Muscle of leg (tissue), 11 donors: ENCODE results near the gene B4GALNT3. TPM values are rescaled to one million over a fixed set of nuclear protein-coding genes. Genes with fewer than 3 reads are reported as not detected.

Source experiments
- DNase-seq: peaks from one replicate; pipeline ENCODE4 v3.0.0; 2013
- H3K27ac ChIP-seq: one replicate; pipeline ENCODE4 v1.5.1; 2013; ENCODE audit warnings: mild to moderate bottlenecking, low read length, control low read depth
- H3K27me3 ChIP-seq: one replicate; pipeline ENCODE4 v1.6.1; 2013; ENCODE audit warnings: low read length; ENCODE audit not compliant: control insufficient read depth, insufficient read depth
- H3K36me3 ChIP-seq: one replicate; pipeline ENCODE4 v1.6.1; 2013; ENCODE audit warnings: low read length; ENCODE audit not compliant: control insufficient read depth, insufficient read depth
- H3K4me1 ChIP-seq: one replicate; pipeline ENCODE4 v1.6.1; 2013; ENCODE audit warnings: low read length; ENCODE audit not compliant: control insufficient read depth, insufficient read depth
- H3K4me3 ChIP-seq: one replicate; pipeline ENCODE4 v1.5.1; 2013; ENCODE audit warnings: low read length, control low read depth
- H3K9me3 ChIP-seq: replicated peaks from 2 replicates; pipeline ENCODE4 v1.6.1; 2013; ENCODE audit warnings: low read depth, low read length; ENCODE audit not compliant: control insufficient read depth
- WGBS: methylation state at CpG from one replicate; pipeline ENCODE4 v1.1.5; 2013; ENCODE audit warnings: missing lambda C conversion rate; ENCODE audit not compliant: insufficient coverage; 5-methylcytosine and 5-hydroxymethylcytosine counted together
- polyA plus RNA-seq, 8 donors: library from polyadenylated mRNA; unstranded; fragments of 120-200 nt; gene quantifications; one replicate each; pipeline versions ENCODE4 v1.2.1 to v1.2.3, GENCODE V29; 2013; ENCODE audit warnings: inconsistent platforms in 1 of 8, low replicate concordance in 1 of 8; ENCODE audit not compliant: insufficient read length in 8 of 8, insufficient read depth in 1 of 8
- total RNA-seq: library from RNA; stranded (reverse); fragments of 120-200 nt; gene quantifications from one replicate; pipeline ENCODE4 v1.2.4, GENCODE V29; 2013

The B4GALNT3 gene
- total and polyA plus RNA-seq, 9 donors: 6.0 to 12.4 (median 9.1) TPM

- Histone ChIP-seq H3K36me3 (no peaks in the 10 kb centered on the region), H3K4me1 (peaks cover 22% of the 10 kb centered on the region), H3K9me3 (no peaks in the 10 kb centered on the region), H3K27me3 (peaks cover 5% of the 10 kb centered on the region), H3K4me3 (no peak overlapping the region), H3K27ac (no peak overlapping the region)
- WGBS: 39% methylated on average over 11 of the region's 11 CpGs
- DNase-seq: no peak
Observed at GRCh38 chr12:484096-484495, 24.4 kb downstream of the B4GALNT3 start.

- Histone ChIP-seq H3K36me3 (no peaks in the 10 kb centered on the region), H3K9me3 (peaks cover 8% of the 10 kb centered on the region), H3K4me3 (no peak overlapping the region), H3K27ac (no peak overlapping the region), H3K4me1 (no peaks in the 10 kb centered on the region), H3K27me3 (no peaks in the 10 kb centered on the region)
- no peak for DNase-seq
Observed at GRCh38 chr12:490260-490659, 30.5 kb downstream of the B4GALNT3 start.

DNA sequence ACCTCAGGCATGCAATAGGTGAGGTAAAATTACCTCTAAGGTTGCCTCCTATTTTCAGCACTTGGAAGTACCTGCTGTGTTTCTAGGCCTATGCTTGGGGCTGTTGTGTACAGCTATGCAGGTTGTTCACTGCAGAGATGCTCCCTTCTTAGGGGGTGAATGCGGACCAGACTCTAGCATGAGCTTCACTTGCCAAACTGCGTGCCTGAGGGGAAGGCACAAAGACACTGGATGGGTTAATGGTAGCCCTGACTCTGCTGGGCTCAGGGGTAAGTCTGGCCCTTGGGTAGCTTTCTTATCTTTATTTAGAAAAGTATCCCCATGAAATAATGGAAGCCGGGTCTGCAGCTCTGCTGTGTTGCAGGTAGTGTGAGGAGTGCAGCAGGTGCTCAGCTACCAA, 35.7 kb downstream of the B4GALNT3 start:
- no peak for DNase-seq
- Histone ChIP-seq H3K4me1 (no peaks in the 10 kb centered on the region), H3K27me3 (no peaks in the 10 kb centered on the region), H3K4me3 (no peak overlapping the region), H3K27ac (no peak overlapping the region), H3K36me3 (no peaks in the 10 kb centered on the region), H3K9me3 (peaks cover 4% of the 10 kb centered on the region)
- 50% methylated on average over 2 of the region's 3 CpGs for WGBS

DNA sequence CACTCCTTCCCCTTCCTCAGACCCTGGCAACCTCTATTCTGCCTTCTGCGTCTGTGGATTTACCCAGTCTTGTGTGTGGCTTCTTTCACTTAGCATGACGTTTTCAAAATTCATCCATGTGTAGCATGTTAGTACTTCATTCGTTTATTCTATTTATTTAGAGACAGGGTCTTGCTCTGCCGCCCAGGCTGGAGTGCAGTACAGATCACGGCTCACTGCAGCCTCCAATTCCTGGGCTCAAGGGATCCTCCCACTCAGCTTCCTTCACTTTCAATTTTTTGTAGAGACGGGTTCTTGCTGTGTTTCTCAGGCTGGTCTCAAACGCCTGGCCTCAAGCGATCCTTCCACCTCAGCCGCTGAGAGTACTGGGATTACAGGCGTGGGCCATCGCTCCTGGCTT, 37.0 kb downstream of the B4GALNT3 start:
- Histone ChIP-seq H3K9me3 (no peaks in the 10 kb centered on the region), H3K27ac (no peak overlapping the region), H3K27me3 (no peaks in the 10 kb centered on the region), H3K36me3 (no peaks in the 10 kb centered on the region), H3K4me3 (no peak overlapping the region), H3K4me1 (peaks cover 4% of the 10 kb centered on the region)
- DNase-seq: no peak
- 80% methylated on average over 3 of the region's 11 CpGs for WGBS

DNA sequence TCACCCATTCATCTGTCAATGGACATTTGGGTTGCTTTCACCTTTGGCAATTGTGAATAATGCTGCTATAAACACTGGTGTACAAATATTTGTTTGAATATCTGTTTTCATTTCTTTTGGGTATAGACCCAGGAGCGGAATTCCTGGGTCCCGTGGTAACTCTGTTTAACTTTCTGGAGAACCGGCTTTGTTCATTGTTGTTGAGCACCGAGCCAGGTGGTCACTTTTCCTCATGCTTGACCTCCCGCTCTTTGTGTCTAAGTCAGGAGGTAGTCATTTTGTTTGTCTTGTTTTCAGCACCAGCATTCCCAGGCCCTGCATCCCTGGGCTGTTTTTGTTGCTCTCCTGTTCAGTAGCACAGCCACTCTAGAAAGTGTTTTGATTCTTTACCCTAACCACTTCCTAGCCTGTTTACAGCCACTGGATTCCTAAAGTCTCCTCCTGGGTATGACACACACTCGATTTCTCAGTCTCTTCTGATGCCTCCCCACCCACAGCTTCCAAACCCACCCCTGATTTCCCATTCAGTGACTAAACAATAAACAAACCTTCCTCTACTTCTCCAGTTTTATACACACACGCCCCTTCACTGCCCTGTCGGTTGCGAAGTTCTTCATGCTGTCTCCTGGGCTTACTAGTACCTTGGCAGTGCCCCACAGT, 37.9 kb downstream of the B4GALNT3 start:
- no peaks in the 10 kb centered on the region for H3K36me3 ChIP-seq
- H3K27me3 ChIP-seq: no peaks in the 10 kb centered on the region
- 65% methylated on average over 6 of the region's 9 CpGs for WGBS
- no peaks in the 10 kb centered on the region for H3K9me3 ChIP-seq
- no peak for DNase-seq
- H3K27ac ChIP-seq: no peak overlapping the region
- H3K4me3 ChIP-seq: no peak overlapping the region
- peaks cover 13% of the 10 kb centered on the region for H3K4me1 ChIP-seq

DNA sequence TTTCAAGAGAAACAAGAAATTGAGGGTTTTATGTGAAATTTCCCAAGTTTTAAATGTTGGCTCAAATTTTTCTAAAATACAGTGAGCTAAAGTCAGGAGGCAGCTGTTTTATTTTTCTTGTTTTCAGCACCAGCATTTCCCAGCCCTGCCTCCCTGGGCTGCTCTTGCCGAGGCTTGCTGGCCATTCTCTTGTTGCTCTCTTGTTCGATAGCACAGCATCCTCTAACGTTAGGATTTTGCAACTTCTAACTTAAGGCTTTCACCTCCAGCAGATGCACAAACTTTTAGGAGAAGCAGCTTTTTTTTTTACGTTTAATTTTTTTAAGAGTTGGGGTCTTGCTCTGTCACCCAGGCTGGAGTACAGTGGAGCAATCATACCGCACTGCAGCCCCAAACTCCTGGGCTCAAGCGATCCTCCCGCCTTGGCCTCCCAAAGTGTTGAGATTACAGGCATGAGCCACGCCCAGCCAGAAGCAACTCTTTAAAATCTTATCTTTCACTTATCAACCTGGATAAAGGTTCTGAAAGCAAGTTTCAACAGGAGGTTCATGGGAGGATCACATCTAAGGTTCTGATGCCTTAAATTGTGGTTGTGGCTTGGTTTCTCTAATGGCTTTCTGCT, 40.2 kb downstream of the B4GALNT3 start:
- peaks cover 23% of the 10 kb centered on the region for H3K4me1 ChIP-seq
- H3K27me3 ChIP-seq: no peaks in the 10 kb centered on the region
- no peak overlapping the region for H3K4me3 ChIP-seq
- 66% methylated on average over 4 of the region's 8 CpGs for WGBS
- no peaks in the 10 kb centered on the region for H3K9me3 ChIP-seq
- DNase-seq: no peak
- no peak overlapping the region for H3K27ac ChIP-seq
- no peaks in the 10 kb centered on the region for H3K36me3 ChIP-seq

GRCh38 chr12:501722-502447, 42.1 kb downstream of the B4GALNT3 start:
- whole genome bisulfite sequencing: 61% methylated on average over 13 of the region's 14 CpGs
- DNase-seq: peak; percentile 79
- Histone ChIP-seq H3K36me3 (no peaks in the 10 kb centered on the region), H3K4me1 (peaks cover 23% of the 10 kb centered on the region), H3K27me3 (no peaks in the 10 kb centered on the region), H3K27ac (peak overlapping the region; percentile 49), H3K4me3 (no peak overlapping the region), H3K9me3 (no peaks in the 10 kb centered on the region)

DNA sequence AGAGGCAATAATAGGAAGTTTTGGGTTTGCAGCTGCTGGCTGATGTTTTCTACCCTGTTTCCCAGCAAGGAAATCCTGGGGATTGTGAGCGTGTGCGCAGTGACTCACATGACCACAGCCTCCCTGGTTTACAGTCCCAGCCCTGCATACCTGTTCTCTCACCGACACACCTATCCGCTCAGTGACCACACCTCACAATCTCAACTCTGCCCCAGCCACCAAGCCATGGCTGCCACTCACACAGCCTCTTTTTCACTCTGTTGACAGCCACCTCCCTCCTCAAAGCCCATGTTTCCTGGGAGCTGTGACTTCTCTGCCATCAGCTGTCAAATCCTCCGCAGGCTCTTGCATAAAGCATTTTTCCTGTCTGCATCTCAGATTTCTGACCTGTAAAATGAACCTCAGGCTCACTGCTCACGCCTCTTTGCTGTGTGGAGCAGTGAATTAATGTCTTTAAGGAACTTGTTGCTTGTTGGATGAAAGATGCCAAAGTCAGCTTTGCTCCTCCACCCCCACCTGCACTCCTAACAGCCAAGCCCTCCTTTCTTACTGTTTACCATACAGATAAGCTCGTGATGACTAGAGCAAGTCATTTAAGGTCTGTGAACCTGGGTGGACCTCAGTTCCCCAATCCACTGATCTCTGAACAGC, 43.5 kb downstream of the B4GALNT3 start:
- WGBS: 34% methylated on average over 5 of the region's 7 CpGs
- Histone ChIP-seq H3K27ac (peak overlapping the region; percentile 59), H3K27me3 (no peaks in the 10 kb centered on the region), H3K9me3 (no peaks in the 10 kb centered on the region), H3K4me3 (no peak overlapping the region), H3K36me3 (no peaks in the 10 kb centered on the region), H3K4me1 (peaks cover 23% of the 10 kb centered on the region)
- DNase-seq: peak; percentile 35

DNA sequence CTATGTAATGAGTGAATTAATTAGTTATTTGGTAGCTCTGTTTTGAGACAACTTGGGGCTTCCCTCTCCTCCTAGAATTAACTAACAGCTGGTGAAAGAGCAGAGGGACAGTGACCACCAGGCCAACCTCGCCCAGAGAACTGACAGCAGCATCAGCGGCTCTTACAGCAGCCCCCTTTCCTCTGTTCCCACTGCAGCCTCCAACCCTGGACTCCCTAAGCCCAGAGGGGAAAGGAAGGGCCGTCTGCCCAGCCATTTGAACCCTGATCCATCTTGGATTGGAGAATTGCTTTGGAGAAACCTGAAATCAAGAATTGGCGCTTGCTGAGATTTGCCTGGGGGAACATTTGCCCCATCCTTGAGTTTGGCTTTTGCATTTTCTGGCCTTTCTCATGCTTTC, 45.5 kb downstream of the B4GALNT3 start:
- H3K4me3 ChIP-seq: no peak overlapping the region
- peaks cover 29% of the 10 kb centered on the region for H3K4me1 ChIP-seq
- WGBS: no CpG with 5 or more reads among the region's 4 CpGs
- no peaks in the 10 kb centered on the region for H3K9me3 ChIP-seq
- no peaks in the 10 kb centered on the region for H3K36me3 ChIP-seq
- H3K27me3 ChIP-seq: peaks cover 2% of the 10 kb centered on the region
- H3K27ac ChIP-seq: no peak overlapping the region
- no peak for DNase-seq

GRCh38 chr12:507391-507796, 47.7 kb downstream of the B4GALNT3 start:
- H3K27me3 ChIP-seq: peaks cover 2% of the 10 kb centered on the region
- no peak overlapping the region for H3K27ac ChIP-seq
- no peaks in the 10 kb centered on the region for H3K36me3 ChIP-seq
- 79% methylated on average over 3 of the region's 9 CpGs for WGBS
- H3K4me3 ChIP-seq: no peak overlapping the region
- DNase-seq: no peak
- H3K4me1 ChIP-seq: peaks cover 18% of the 10 kb centered on the region
- H3K9me3 ChIP-seq: no peaks in the 10 kb centered on the region
